ENCODE results near the gene SLC35E4. TPM values are rescaled to one million over a fixed set of nuclear protein-coding genes. Genes with fewer than 3 reads are reported as not detected.
"Not testable (repeated sequence)": the region's sequence is repeated elsewhere in the genome, so short reads cannot be mapped to it uniquely, and the experiment has no call there.

The SLC35E4 gene
- total and polyA plus RNA-seq, 12 donors: 0.60 to 7.0 (median 3.3) TPM

- H3K4me1 ChIP-seq (replicated peaks in 1 of 2): no peaks in the 10 kb centered on the region
- no peak overlapping the region for H3K27ac ChIP-seq
- no peaks in the 10 kb centered on the region for H3K27me3 ChIP-seq
- DNase-seq: no peak
- TF ChIP-seq CTCF (IDR thresholded peaks at IDR 0.05): no peak
- TF ChIP-seq POLR2A (IDR thresholded peaks at IDR 0.05): no peak
- no peaks in the 10 kb centered on the region for H3K36me3 ChIP-seq (replicated peaks in 1 of 2)
- no peak overlapping the region for H3K4me3 ChIP-seq
- intact Hi-C loops (cut with DNase I): loop anchor here in 1 of 2 donors (10.0 kb wide), 1 partner anchor 276 kb away; no protein-coding TSS in a partner anchor
- 66 to 80% (median 72%) methylated on average over 4 of the region's 4 CpGs for WGBS, 4 donors
- H3K9me3 ChIP-seq (replicated peaks in 1 of 3): no peaks in the 10 kb centered on the region
These were observed 7.1 kb upstream of the SLC35E4 start for GRCh38 chr22:30628491-30628890.

GRCh38 chr22:30631469-30631868, 4.1 kb upstream of the SLC35E4 start:
- not testable (repeated sequence) for H3K9me3 ChIP-seq (replicated peaks in 1 of 3)
- WGBS, 4 donors: 92 to 95% (median 94%) methylated on average over 4 to 16 of the region's 31 CpGs

GRCh38 chr22:30634471-30635233, 929 bp upstream of the SLC35E4 start:
- TF ChIP-seq POLR2A (IDR thresholded peaks at IDR 0.05) (no peak), CTCF (IDR thresholded peaks at IDR 0.05) (peak; percentile 96 to 99 (median 98))
- peak overlapping the region in 1 of 4 donors; percentile 70 for H3K4me3 ChIP-seq
- H3K27ac ChIP-seq: peak overlapping the region in 4 of 5 donors; percentile 74 to 90 (median 80)
- no peaks in the 10 kb centered on the region for H3K27me3 ChIP-seq
- 3 to 32% (median 17%) methylated on average over 8 to 29 of the region's 29 CpGs for WGBS, 4 donors
- no peaks in the 10 kb centered on the region for H3K36me3 ChIP-seq (replicated peaks in 1 of 2)
- H3K4me1 ChIP-seq (replicated peaks in 1 of 2): peaks cover 22 to 30% of the 10 kb centered on the region in 2 donors
- H3K9me3 ChIP-seq (replicated peaks in 1 of 3): no peaks in the 10 kb centered on the region
- intact Hi-C loops (cut with DNase I): loop anchor here (2.0 to 10.0 kb wide), 4 partner anchors 60 to 290 kb away; partner anchors contain the start of gene OSBP2 (in 1 of the 2)
- DNase-seq: peak; percentile 82 to 96 (median 88)

More at GRCh38 chr22:30631469-30631868, 4.1 kb upstream of the SLC35E4 start:
- DNase-seq; H3K36me3 ChIP-seq (replicated peaks in 1 of 2); H3K27ac ChIP-seq; H3K27me3 ChIP-seq; H3K4me3 ChIP-seq: not testable (repeated sequence)
- H3K4me1 ChIP-seq (replicated peaks in 1 of 2): peaks cover 10 to 15% of the 10 kb centered on the region in 2 donors
- intact Hi-C loops (cut with DNase I): loop anchor here (10.0 kb wide), 2 partner anchors 63 to 293 kb away; partner anchors contain the start of gene OSBP2 (in 1 of the 2)

- no peaks in the 10 kb centered on the region for H3K9me3 ChIP-seq (replicated peaks in 1 of 3)
- H3K27ac ChIP-seq: peak overlapping the region in 3 of 5 donors; percentile 74 to 90 (median 83)
- H3K27me3 ChIP-seq: no peaks in the 10 kb centered on the region
- no peaks in the 10 kb centered on the region for H3K36me3 ChIP-seq (replicated peaks in 1 of 2)
- intact Hi-C loops (cut with DNase I): loop anchor here (5.0 to 10.0 kb wide), 3 partner anchors 58 to 288 kb away; partner anchors contain the start of gene OSBP2 (in 1 of the 2)
- peaks cover 22 to 30% of the 10 kb centered on the region in 2 donors for H3K4me1 ChIP-seq (replicated peaks in 1 of 2)
- DNase-seq: peak in 6 of 7 donors; percentile 28 to 67 (median 37)
- H3K4me3 ChIP-seq: peak overlapping the region in 3 of 4 donors; percentile 15 to 70 (median 50)
- 16 to 67% (median 58%) methylated on average over 7 to 45 of the region's 45 CpGs for WGBS, 4 donors
- TF ChIP-seq CTCF (IDR thresholded peaks at IDR 0.05) (no peak), POLR2A (IDR thresholded peaks at IDR 0.05) (no peak)
These were observed 871 bp downstream of the SLC35E4 start for GRCh38 chr22:30636226-30637077.

All from adrenal gland (tissue), 12 donors.